Activated B cell treated with CpG ODN at 0.5 μM for 24 hours (primary cell): ENCODE data around the gene FARP1. TPM values are rescaled to one million over a fixed set of nuclear protein-coding genes. Genes with fewer than 3 reads are reported as not detected.

ENCODE experiments used
- ATAC-seq: fragments of 200-7000 bp; cut with Tn5 transposase; one replicate; pipeline ENCODE4 v1.10.0; 2021; ENCODE audit warnings: low read depth, mild to moderate bottlenecking, moderate library complexity
- CTCF ChIA-PET: fragments of 350-600 bp; sonication (Branson Sonifier 250); formaldehyde crosslinking; loops from one replicate; lab custom pipeline; 2021; ENCODE audit warnings: antibody characterized with exemption; lab: Charles Lee
- POLR2A ChIA-PET: fragments of 350-600 bp; sonication (Branson Sonifier 250); formaldehyde crosslinking; loops from one replicate; lab custom pipeline; 2021; ENCODE audit warnings: antibody characterized with exemption; lab: Charles Lee
- DNase-seq: peaks from one replicate; pipeline ENCODE4 v3.0.0; 2022
- H3K27ac Mint-ChIP-seq: one replicate; pipeline ENCODE4 v1.8.0; 2020; ENCODE audit warnings: mixed read lengths
- H3K27me3 Mint-ChIP-seq: one replicate; pipeline ENCODE4 v1.8.0; 2021; ENCODE audit warnings: mixed read lengths
- H3K36me3 Mint-ChIP-seq: one replicate; pipeline ENCODE4 v1.8.0; 2021; ENCODE audit warnings: low read depth, mixed read lengths
- H3K4me1 Mint-ChIP-seq: one replicate; pipeline ENCODE4 v1.8.0; 2021; ENCODE audit warnings: mixed read lengths
- H3K4me3 Mint-ChIP-seq: one replicate; pipeline ENCODE4 v1.8.0; 2020; ENCODE audit warnings: mild to moderate bottlenecking, mixed read lengths
- H3K9me3 Mint-ChIP-seq: one replicate; pipeline ENCODE4 v1.8.0; 2020; ENCODE audit warnings: mixed read lengths
- intact Hi-C: fragments of 100-400 bp; cut with micrococcal nuclease; formaldehyde crosslinking; loops from one replicate; pipeline ENCODE4 v1.15.1; 2024
- total RNA-seq: library from RNA; stranded (reverse); gene quantifications from 2 replicates; pipeline ENCODE4 v1.2.3, GENCODE V29; 2022
- TF ChIP-seq, protein P1 (sequence below): fragments of 200-600 bp; IDR thresholded peaks from one replicate; pipeline ENCODE4 v1.8.0; 2022; ENCODE audit warnings: antibody characterized with exemption, mild to moderate bottlenecking

The FARP1 gene
- total RNA-seq, 1 donor from 2014 or later: 2.1 TPM

DNA sequence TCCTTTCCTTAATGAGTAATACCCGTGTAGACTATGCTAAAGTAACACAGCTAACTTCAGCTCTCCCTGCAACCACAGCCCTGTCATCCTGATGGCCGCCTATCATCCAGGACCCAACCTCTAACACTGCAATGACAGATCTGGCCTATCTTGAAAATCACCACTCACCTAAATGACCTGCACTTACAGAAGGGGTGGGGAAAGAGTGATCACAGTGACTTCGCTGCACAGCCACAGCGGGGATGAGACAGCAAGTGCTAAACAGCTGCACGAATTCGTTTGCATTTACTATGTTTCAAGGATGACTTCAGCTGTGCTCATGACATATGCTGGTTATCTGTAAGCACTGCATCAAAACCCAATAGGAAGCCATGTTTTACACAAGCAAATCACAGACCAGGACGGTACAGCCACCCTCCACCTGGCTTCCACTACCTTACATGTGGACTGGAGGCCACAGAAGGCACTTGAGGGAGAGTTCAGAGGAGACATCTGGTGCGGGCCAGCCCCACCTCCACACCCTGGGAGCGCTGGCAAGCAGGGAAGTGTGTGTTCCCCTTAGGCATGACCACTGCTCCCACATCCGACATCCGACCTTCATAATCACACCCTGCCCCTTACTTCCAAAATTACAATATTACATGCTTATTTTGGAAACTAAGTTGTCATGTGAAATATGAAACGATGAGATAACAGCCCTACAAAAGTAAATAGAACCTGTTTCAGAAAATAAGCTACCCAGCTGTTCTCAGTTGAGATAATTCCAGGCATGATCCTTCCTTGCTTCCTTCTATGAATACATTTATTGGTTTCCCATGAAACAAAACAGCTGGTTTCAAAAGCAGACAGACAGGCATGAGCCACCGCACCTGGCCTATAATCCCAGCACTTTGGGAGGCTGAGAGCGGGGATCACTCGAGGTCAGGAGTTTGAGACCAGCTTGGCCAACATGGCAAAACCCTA lies 338.3 kb downstream of the FARP1 start:
- DNase-seq (no peak), ATAC-seq (peak; percentile 11)
- peak overlapping the region; percentile 57 for H3K27ac Mint-ChIP-seq
- no peaks in the 10 kb centered on the region for H3K27me3 Mint-ChIP-seq
- peaks cover 90% of the 10 kb centered on the region for H3K4me1 Mint-ChIP-seq
- intact Hi-C loops: no loop called here
- TF ChIP-seq, protein P1, sequence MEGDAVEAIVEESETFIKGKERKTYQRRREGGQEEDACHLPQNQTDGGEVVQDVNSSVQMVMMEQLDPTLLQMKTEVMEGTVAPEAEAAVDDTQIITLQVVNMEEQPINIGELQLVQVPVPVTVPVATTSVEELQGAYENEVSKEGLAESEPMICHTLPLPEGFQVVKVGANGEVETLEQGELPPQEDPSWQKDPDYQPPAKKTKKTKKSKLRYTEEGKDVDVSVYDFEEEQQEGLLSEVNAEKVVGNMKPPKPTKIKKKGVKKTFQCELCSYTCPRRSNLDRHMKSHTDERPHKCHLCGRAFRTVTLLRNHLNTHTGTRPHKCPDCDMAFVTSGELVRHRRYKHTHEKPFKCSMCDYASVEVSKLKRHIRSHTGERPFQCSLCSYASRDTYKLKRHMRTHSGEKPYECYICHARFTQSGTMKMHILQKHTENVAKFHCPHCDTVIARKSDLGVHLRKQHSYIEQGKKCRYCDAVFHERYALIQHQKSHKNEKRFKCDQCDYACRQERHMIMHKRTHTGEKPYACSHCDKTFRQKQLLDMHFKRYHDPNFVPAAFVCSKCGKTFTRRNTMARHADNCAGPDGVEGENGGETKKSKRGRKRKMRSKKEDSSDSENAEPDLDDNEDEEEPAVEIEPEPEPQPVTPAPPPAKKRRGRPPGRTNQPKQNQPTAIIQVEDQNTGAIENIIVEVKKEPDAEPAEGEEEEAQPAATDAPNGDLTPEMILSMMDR: no peak
- POLR2A ChIA-PET: interaction anchor here (0.6 kb wide), 1 partner anchor 85 kb away, joined by 4 read pairs; no protein-coding TSS in a partner anchor
- no peak overlapping the region for H3K4me3 Mint-ChIP-seq
- H3K36me3 Mint-ChIP-seq: peaks cover 32% of the 10 kb centered on the region
- no peaks in the 10 kb centered on the region for H3K9me3 Mint-ChIP-seq
- CTCF ChIA-PET: interaction anchor here (1.4 to 2.6 kb wide), 5 partner anchors 13 to 192 kb away, joined by 4 to 17 read pairs (median 5); no protein-coding TSS in a partner anchor

DNA sequence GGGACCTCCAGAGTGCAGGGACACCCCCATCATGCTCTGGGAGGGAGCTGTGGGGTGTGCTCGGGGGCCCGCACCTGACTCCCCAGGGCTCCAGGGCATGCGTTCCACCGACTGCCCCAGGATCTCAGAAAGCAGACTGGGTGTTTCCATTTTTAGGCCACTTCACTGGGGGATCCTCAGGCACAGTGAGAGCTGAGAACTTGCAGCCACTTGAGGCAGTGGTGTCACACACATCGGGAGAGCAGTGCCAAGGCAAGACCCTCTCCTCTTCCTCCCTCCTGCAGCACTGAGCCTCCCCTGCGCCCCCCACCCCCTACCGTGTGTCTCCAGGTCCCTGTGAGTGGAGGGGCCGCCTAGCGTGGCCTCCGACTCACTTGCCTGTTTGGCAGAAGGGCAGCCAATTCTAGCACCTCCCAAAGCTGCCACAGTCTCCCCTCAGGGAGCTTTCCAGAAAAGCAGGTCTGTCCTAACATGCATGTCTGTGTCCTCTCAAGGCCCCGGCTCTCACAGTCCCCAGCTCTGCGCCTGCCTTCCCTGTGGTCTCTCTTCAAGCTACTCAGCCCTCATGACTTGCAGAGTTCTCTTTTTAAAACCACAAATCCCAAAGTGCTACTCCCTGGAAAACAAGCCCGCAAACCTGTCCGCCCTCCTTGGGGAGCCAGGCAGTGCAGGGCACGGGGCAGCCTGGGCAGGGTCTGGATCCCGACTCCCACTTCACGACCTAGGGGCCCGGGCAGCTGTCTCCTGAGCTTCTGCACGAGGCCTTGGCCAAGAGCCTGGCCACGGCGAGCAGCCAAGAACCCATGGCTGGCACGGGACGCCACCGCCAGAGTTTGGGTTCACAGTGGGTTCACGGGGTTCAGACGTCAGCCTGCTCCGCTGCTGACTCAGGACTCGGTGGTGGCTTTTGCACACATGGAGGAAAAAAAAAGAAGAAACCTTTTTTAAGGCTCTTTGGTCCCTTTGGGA lies 339.9 kb downstream of the FARP1 start:
- H3K4me3 Mint-ChIP-seq: no peak overlapping the region
- TF ChIP-seq, protein P1: no peak
- POLR2A ChIA-PET: interaction anchor here (0.5 to 1.1 kb wide), 4 partner anchors 18 to 82 kb away, joined by 3 to 5 read pairs (median 4); no protein-coding TSS in a partner anchor
- CTCF ChIA-PET: interaction anchor here (1.0 to 2.6 kb wide), 7 partner anchors 14 to 361 kb away, joined by 3 to 17 read pairs (median 4); no protein-coding TSS in a partner anchor
- ATAC-seq (peak; percentile 11), DNase-seq (no peak)
- peaks cover 89% of the 10 kb centered on the region for H3K4me1 Mint-ChIP-seq
- intact Hi-C loops: no loop called here
- H3K27me3 Mint-ChIP-seq: no peaks in the 10 kb centered on the region
- H3K36me3 Mint-ChIP-seq: peaks cover 31% of the 10 kb centered on the region
- no peaks in the 10 kb centered on the region for H3K9me3 Mint-ChIP-seq
- H3K27ac Mint-ChIP-seq: no peak overlapping the region

DNA sequence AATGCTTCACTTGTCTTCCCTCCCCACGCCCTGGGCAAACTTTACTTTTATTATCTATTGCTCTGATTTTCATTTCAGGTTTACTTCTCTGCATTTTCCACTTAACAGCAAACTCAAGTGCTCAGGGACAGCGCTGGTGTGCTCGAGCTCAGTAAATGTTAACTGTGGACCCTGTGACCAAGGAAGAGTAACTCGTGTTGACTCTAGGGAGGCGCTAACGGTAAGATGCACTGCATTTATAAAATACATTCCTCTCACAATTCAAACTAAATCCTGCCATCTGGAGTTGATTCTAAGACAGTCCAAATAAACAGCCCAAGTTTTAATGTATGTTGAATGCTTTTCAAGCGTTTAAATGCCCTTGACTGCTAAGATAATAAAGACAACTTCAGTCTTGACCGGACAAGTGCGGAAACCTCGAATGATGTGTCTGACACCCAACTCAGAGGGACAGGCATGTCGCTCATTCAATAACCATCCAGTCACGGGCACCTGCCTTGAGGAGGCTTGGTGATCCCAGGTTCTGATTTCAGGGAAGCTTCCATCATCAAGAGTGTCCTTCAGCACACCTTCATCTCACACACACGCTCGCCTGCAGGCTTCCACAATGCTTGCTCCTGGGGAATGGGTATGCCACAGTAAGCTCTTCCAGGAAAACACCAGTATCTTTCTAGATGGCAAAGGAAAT lies 340.9 kb downstream of the FARP1 start:
- no peak overlapping the region for H3K4me3 Mint-ChIP-seq
- TF ChIP-seq, protein P1: no peak
- H3K4me1 Mint-ChIP-seq: peaks cover 89% of the 10 kb centered on the region
- peaks cover 24% of the 10 kb centered on the region for H3K36me3 Mint-ChIP-seq
- ATAC-seq (no peak), DNase-seq (no peak)
- no peaks in the 10 kb centered on the region for H3K9me3 Mint-ChIP-seq
- intact Hi-C loops: no loop called here
- POLR2A ChIA-PET: no interaction called here
- no peaks in the 10 kb centered on the region for H3K27me3 Mint-ChIP-seq
- no peak overlapping the region for H3K27ac Mint-ChIP-seq
- CTCF ChIA-PET: interaction anchor here (1.3 to 2.6 kb wide), 6 partner anchors 8 to 187 kb away, joined by 3 to 17 read pairs (median 4); no protein-coding TSS in a partner anchor

DNA sequence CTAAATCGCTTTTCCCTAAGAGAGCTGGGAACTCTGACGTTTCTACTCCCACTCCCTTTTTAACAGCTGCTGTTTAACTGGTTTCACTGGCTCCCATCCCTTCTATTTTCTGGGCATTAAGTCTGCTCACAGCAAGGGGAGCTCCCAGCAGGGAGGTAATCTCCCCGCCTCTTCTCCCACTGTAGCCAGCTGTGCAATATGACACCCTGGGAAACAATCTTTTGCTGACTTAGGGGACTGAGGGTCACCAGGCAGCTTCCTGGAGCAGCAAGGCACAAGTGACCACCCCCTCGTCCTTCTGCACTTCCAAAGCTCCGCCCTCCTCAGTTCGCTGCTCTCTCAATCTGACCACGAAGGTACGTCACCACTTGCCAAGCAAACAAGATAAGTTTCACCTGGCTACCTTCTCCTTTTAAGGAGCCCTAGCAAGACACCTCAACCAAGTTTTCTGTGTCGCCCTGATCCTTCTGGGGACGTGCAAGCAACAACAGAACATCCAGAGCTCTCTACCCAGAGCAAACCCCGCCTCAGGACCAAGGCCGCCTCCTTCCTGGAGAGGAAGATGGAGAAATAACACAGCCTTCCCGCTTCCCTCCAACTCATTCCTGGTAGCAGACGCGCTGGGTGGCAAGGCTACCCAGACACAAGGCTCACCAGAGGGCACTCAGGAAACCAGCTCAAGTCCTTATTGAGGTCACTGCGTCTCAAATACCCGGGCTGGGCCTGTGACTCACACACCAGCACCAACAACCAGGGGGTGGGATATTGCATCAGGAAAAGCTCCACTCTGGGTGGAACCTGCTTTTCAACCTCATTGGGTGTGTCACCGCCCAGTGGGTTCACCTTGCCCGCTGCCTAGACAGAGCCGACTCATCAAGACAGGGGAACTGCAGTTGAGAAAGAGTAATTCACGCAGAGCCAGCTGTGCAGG lies 341.7 kb downstream of the FARP1 start:
- ATAC-seq (no peak), DNase-seq (no peak)
- intact Hi-C loops: loop anchor here (5.0 kb wide), 1 partner anchor 37 kb away; no protein-coding TSS in a partner anchor
- Mint-ChIP-seq H3K36me3 (peaks cover 20% of the 10 kb centered on the region), H3K4me3 (no peak overlapping the region), H3K9me3 (no peaks in the 10 kb centered on the region), H3K4me1 (peaks cover 90% of the 10 kb centered on the region), H3K27me3 (no peaks in the 10 kb centered on the region), H3K27ac (peak overlapping the region; percentile 22)
- CTCF ChIA-PET: interaction anchor here (1.3 to 1.8 kb wide), 5 partner anchors 9 to 169 kb away, joined by 3 to 10 read pairs (median 3); no protein-coding TSS in a partner anchor
- TF ChIP-seq, protein P1: no peak
- POLR2A ChIA-PET: interaction anchor here (1.0 kb wide), 1 partner anchor 20 kb away, joined by 3 read pairs; no protein-coding TSS in a partner anchor
